ENCODE results near the gene ABHD17B. TPM values are rescaled to one million over a fixed set of nuclear protein-coding genes. Genes with fewer than 3 reads are reported as not detected.

Gene ABHD17B
- polyA plus RNA-seq, 2 of the 4 experiments (the other 2 are of a cell fraction), result 16.6 to 25.3 TPM

GRCh38 chr9:71876829-71877228 is 34.2 kb downstream of the ABHD17B start:
- ATAC-seq, result no peak
- ChIA-PET CTCF (no interaction called here), POLR2A (no interaction called here)
- Histone ChIP-seq H3K27ac (no peak overlapping the region), H3K9me3 (peaks cover 53% of the 10 kb centered on the region), H3K4me3 (no peak overlapping the region), H3K4me2 (no peak overlapping the region), H3K4me1 (no peaks in the 10 kb centered on the region)
- no peak for TF ChIP-seq SREBF2 (IDR thresholded peaks at IDR 0.05)
- no peak for TF ChIP-seq JUNB (IDR thresholded peaks at IDR 0.05)
- TF ChIP-seq ELK1 (IDR thresholded peaks at IDR 0.05; ENCODE audit: low read depth, low read length), result no peak
- TF ChIP-seq ATOH8 (CRISPR knock-in tag; IDR thresholded peaks at IDR 0.05; ENCODE audit: low read depth), result no peak
- TF ChIP-seq RARB (CRISPR knock-in tag; IDR thresholded peaks at IDR 0.05), result no peak
- TF ChIP-seq BCL3 (IDR thresholded peaks at IDR 0.05), result no peak
- TF ChIP-seq CTCF (IDR thresholded peaks at IDR 0.05), result no peak
- no peak for TF ChIP-seq HOXA7 (CRISPR knock-in tag; IDR thresholded peaks at IDR 0.05)
- TF ChIP-seq HEYL (CRISPR knock-in tag; IDR thresholded peaks at IDR 0.05), result no peak
- TF ChIP-seq PBX3 (IDR thresholded peaks at IDR 0.05), result no peak
- TF ChIP-seq MAZ (IDR thresholded peaks at IDR 0.05; ENCODE audit: borderline replicate concordance, low read depth, low read length), result no peak
- no peak for FAIRE-seq
- no peak for DNase-seq (ENCODE audit: low read depth in 1 of 2, low spot score in 1 of 2)

- CTCF ChIA-PET, result no interaction called here
- no peaks in the 10 kb centered on the region for H3K4me1 ChIP-seq
- DNase-seq (ENCODE audit: low read depth in 1 of 2, low spot score in 1 of 2) (no peak), FAIRE-seq (no peak), ATAC-seq (no peak)
- no peak overlapping the region for H3K4me3 ChIP-seq
- H3K4me2 ChIP-seq, result no peak overlapping the region
- POLR2A ChIA-PET, result no interaction called here
- H3K27ac ChIP-seq, result no peak overlapping the region
- TF ChIP-seq MAFK (IDR thresholded peaks at IDR 0.05; ENCODE audit: partially characterized antibody) (no peak), MAZ (IDR thresholded peaks at IDR 0.05; ENCODE audit: borderline replicate concordance, low read depth, low read length) (no peak), RNF2 (IDR thresholded peaks at IDR 0.05; ENCODE audit: borderline replicate concordance, low read depth) (no peak), SMC3 (IDR thresholded peaks at IDR 0.05) (no peak), ATOH8 (CRISPR knock-in tag; IDR thresholded peaks at IDR 0.05; ENCODE audit: low read depth) (no peak)
- WGBS (ENCODE audit: missing lambda C conversion rate), result 92% methylated on average over 2 of the region's 2 CpGs
- peaks cover 49% of the 10 kb centered on the region for H3K9me3 ChIP-seq
Measured at GRCh38 chr9:71876106-71876505, 34.9 kb downstream of the ABHD17B start.

GRCh38 chr9:71875345-71875744 is 35.6 kb downstream of the ABHD17B start:
- Histone ChIP-seq H3K4me2 (no peak overlapping the region), H3K4me1 (no peaks in the 10 kb centered on the region), H3K4me3 (no peak overlapping the region), H3K9me3 (peaks cover 43% of the 10 kb centered on the region), H3K27ac (no peak overlapping the region)
- POLR2A ChIA-PET, result no interaction called here
- no peak for DNase-seq (ENCODE audit: low read depth in 1 of 2, low spot score in 1 of 2)
- WGBS (ENCODE audit: missing lambda C conversion rate), result 92% methylated on average over 6 of the region's 6 CpGs
- TF ChIP-seq ELK1 (IDR thresholded peaks at IDR 0.05; ENCODE audit: low read depth, low read length), result no peak
- TF ChIP-seq ATOH8 (CRISPR knock-in tag; IDR thresholded peaks at IDR 0.05; ENCODE audit: low read depth), result no peak
- TF ChIP-seq KDM5A (IDR thresholded peaks at IDR 0.05), result no peak
- no peak for ATAC-seq
- CTCF ChIA-PET, result interaction anchor here (1.2 kb wide), 1 partner anchor 19 kb away, joined by 4 read pairs; no protein-coding TSS in a partner anchor
- FAIRE-seq, result peak; percentile 23

Data from A549 (cell line).